Activated T-helper 1 cell treated with anti-CD3 and anti-CD28 coated beads, Interleukin-12 subunit alpha, Interleukin-12 subunit beta, Interleukin-2, Interleukin-4 antibody, amounts not matched to agents 30 ng/mL and 10 ng/mL and 1 ng/mL, durations not matched to agents 14 hours and 24 hours and 36 hours (primary cell): ENCODE results near the gene KAZN. TPM values are rescaled to one million over a fixed set of nuclear protein-coding genes. Genes with fewer than 3 reads are reported as not detected.

ENCODE experiments used
- DNase-seq: peaks from one replicate; pipeline ENCODE4 v3.0.0; 2021; ENCODE audit warnings: low spot score
- H3K27ac Mint-ChIP-seq: one replicate; pipeline ENCODE4 v1.8.0; 2021; ENCODE audit warnings: mild to moderate bottlenecking, mixed read lengths
- H3K27me3 Mint-ChIP-seq: one replicate; pipeline ENCODE4 v1.8.0; 2022; ENCODE audit warnings: mild to moderate bottlenecking, moderate library complexity, mixed read lengths; ENCODE audit not compliant: insufficient read depth
- H3K36me3 Mint-ChIP-seq: one replicate; pipeline ENCODE4 v1.8.0; 2021; ENCODE audit warnings: low read depth, mixed read lengths
- H3K4me1 Mint-ChIP-seq: one replicate; pipeline ENCODE4 v1.8.0; 2021; ENCODE audit warnings: low read depth, mixed read lengths
- H3K4me3 Mint-ChIP-seq: one replicate; pipeline ENCODE4 v1.8.0; 2021; ENCODE audit warnings: mild to moderate bottlenecking, moderate library complexity, mixed read lengths
- H3K9me3 Mint-ChIP-seq: one replicate; pipeline ENCODE4 v1.8.0; 2021; ENCODE audit warnings: mixed read lengths
- intact Hi-C: fragments of 100-400 bp; cut with micrococcal nuclease; formaldehyde crosslinking; loops from one replicate; pipeline ENCODE4 v1.15.1; 2024
- total RNA-seq: library from RNA; stranded (reverse); gene quantifications from 2 replicates; pipeline ENCODE4 v1.2.3, GENCODE V29; 2022

The KAZN gene
- total RNA-seq, 1 donor from 2014 or later = 0.54 TPM

- Mint-ChIP-seq H3K9me3 (no peaks in the 10 kb centered on the region), H3K4me1 (no peaks in the 10 kb centered on the region), H3K4me3 (no peak overlapping the region), H3K36me3 (no peaks in the 10 kb centered on the region), H3K27ac (no peak overlapping the region), H3K27me3 (peaks cover 7% of the 10 kb centered on the region)
- intact Hi-C loops = no loop called here
- no peak for DNase-seq
These were observed 143.9 kb downstream of the KAZN start for GRCh38 chr1:14742181-14742980.

- intact Hi-C loops = no loop called here
- Mint-ChIP-seq H3K36me3 (no peaks in the 10 kb centered on the region), H3K9me3 (no peaks in the 10 kb centered on the region), H3K4me3 (no peak overlapping the region), H3K4me1 (no peaks in the 10 kb centered on the region), H3K27ac (no peak overlapping the region), H3K27me3 (peaks cover 7% of the 10 kb centered on the region)
- DNase-seq = no peak
These were observed 144.9 kb downstream of the KAZN start for GRCh38 chr1:14743368-14743767.

GRCh38 chr1:14745001-14745720 is 146.7 kb downstream of the KAZN start:
- H3K27ac Mint-ChIP-seq = no peak overlapping the region
- H3K4me3 Mint-ChIP-seq = no peak overlapping the region
- H3K36me3 Mint-ChIP-seq = no peaks in the 10 kb centered on the region
- H3K9me3 Mint-ChIP-seq = no peaks in the 10 kb centered on the region
- DNase-seq = no peak
- no peaks in the 10 kb centered on the region for H3K4me1 Mint-ChIP-seq
- intact Hi-C loops = no loop called here
- peaks cover 3% of the 10 kb centered on the region for H3K27me3 Mint-ChIP-seq

GRCh38 chr1:14745789-14746188 is 147.3 kb downstream of the KAZN start:
- no peak overlapping the region for H3K4me3 Mint-ChIP-seq
- H3K27me3 Mint-ChIP-seq = peaks cover 1% of the 10 kb centered on the region
- H3K36me3 Mint-ChIP-seq = no peaks in the 10 kb centered on the region
- no peaks in the 10 kb centered on the region for H3K4me1 Mint-ChIP-seq
- DNase-seq = no peak
- no peaks in the 10 kb centered on the region for H3K9me3 Mint-ChIP-seq
- H3K27ac Mint-ChIP-seq = no peak overlapping the region
- intact Hi-C loops = no loop called here

- Mint-ChIP-seq H3K27me3 (peaks cover 3% of the 10 kb centered on the region), H3K36me3 (no peaks in the 10 kb centered on the region), H3K4me1 (no peaks in the 10 kb centered on the region), H3K4me3 (no peak overlapping the region), H3K9me3 (no peaks in the 10 kb centered on the region), H3K27ac (no peak overlapping the region)
- no peak for DNase-seq
- intact Hi-C loops = no loop called here
These were observed 147.9 kb downstream of the KAZN start for GRCh38 chr1:14746393-14746792.

- H3K4me1 Mint-ChIP-seq = no peaks in the 10 kb centered on the region
- intact Hi-C loops = no loop called here
- H3K27ac Mint-ChIP-seq = no peak overlapping the region
- H3K9me3 Mint-ChIP-seq = no peaks in the 10 kb centered on the region
- H3K36me3 Mint-ChIP-seq = no peaks in the 10 kb centered on the region
- peaks cover 3% of the 10 kb centered on the region for H3K27me3 Mint-ChIP-seq
- H3K4me3 Mint-ChIP-seq = no peak overlapping the region
- DNase-seq = no peak
These were observed 149.7 kb downstream of the KAZN start for GRCh38 chr1:14748151-14748550.

GRCh38 chr1:14748977-14749376 is 150.5 kb downstream of the KAZN start:
- peaks cover 3% of the 10 kb centered on the region for H3K27me3 Mint-ChIP-seq
- H3K4me3 Mint-ChIP-seq = no peak overlapping the region
- no peaks in the 10 kb centered on the region for H3K4me1 Mint-ChIP-seq
- intact Hi-C loops = no loop called here
- DNase-seq = no peak
- no peaks in the 10 kb centered on the region for H3K36me3 Mint-ChIP-seq
- H3K9me3 Mint-ChIP-seq = no peaks in the 10 kb centered on the region
- H3K27ac Mint-ChIP-seq = no peak overlapping the region

GRCh38 chr1:14750490-14750889 is 152.0 kb downstream of the KAZN start:
- Mint-ChIP-seq H3K36me3 (no peaks in the 10 kb centered on the region), H3K27me3 (peaks cover 3% of the 10 kb centered on the region), H3K4me1 (no peaks in the 10 kb centered on the region), H3K9me3 (no peaks in the 10 kb centered on the region), H3K4me3 (no peak overlapping the region), H3K27ac (no peak overlapping the region)
- DNase-seq = no peak
- intact Hi-C loops = no loop called here

- Mint-ChIP-seq H3K27ac (no peak overlapping the region), H3K9me3 (no peaks in the 10 kb centered on the region), H3K27me3 (peaks cover 5% of the 10 kb centered on the region), H3K4me1 (no peaks in the 10 kb centered on the region), H3K36me3 (no peaks in the 10 kb centered on the region), H3K4me3 (no peak overlapping the region)
- intact Hi-C loops = no loop called here
- DNase-seq = no peak
These were observed 157.2 kb downstream of the KAZN start for GRCh38 chr1:14755518-14756252.

- intact Hi-C loops = no loop called here
- Mint-ChIP-seq H3K9me3 (no peaks in the 10 kb centered on the region), H3K4me1 (no peaks in the 10 kb centered on the region), H3K4me3 (no peak overlapping the region), H3K27me3 (peaks cover 2% of the 10 kb centered on the region), H3K36me3 (no peaks in the 10 kb centered on the region), H3K27ac (no peak overlapping the region)
- DNase-seq = no peak
These were observed 158.3 kb downstream of the KAZN start for GRCh38 chr1:14756589-14757285.

GRCh38 chr1:14757286-14757625 is 158.8 kb downstream of the KAZN start:
- Mint-ChIP-seq H3K27ac (no peak overlapping the region), H3K4me3 (no peak overlapping the region), H3K27me3 (peaks cover 2% of the 10 kb centered on the region)

GRCh38 chr1:14759042-14759818 is 160.7 kb downstream of the KAZN start:
- Mint-ChIP-seq H3K27ac (no peak overlapping the region), H3K36me3 (no peaks in the 10 kb centered on the region), H3K4me3 (no peak overlapping the region), H3K27me3 (peaks cover 2% of the 10 kb centered on the region), H3K4me1 (no peaks in the 10 kb centered on the region), H3K9me3 (no peaks in the 10 kb centered on the region)
- intact Hi-C loops = no loop called here
- DNase-seq = no peak

More at GRCh38 chr1:14757286-14757625, 158.8 kb downstream of the KAZN start:
- DNase-seq = no peak
- no peaks in the 10 kb centered on the region for H3K36me3 Mint-ChIP-seq
- intact Hi-C loops = no loop called here
- no peaks in the 10 kb centered on the region for H3K9me3 Mint-ChIP-seq
- no peaks in the 10 kb centered on the region for H3K4me1 Mint-ChIP-seq
